ENCODE data around the gene RASEF. TPM values are rescaled to one million over a fixed set of nuclear protein-coding genes. Genes with fewer than 3 reads are reported as not detected.

RASEF gene
- total and polyA plus RNA-seq, 10 of the 15 experiments (the other 5 are each of a cell fraction or from before 2014, with no cell fraction given), result under 0.01 to 0.04 (median 0.01) TPM; not detected in 7

DNA sequence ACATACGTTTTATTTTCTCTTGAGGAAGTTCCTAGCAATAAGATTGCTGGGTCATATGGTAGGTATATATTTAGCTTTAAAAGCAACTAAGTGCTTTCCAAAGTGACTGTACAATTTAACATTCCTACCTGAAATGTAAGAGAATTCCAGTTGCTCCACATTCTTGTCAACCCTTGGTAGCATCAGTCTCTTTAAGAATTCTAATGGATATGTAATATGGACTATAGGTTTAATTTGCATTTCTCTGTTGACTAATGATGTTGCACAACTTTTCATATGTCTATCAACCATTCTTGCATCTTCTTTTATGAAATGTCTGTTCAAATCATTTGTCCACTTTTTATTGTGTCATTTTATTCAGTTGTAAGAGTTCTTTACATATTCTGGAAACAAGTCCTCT, 6.7 kb upstream of the RASEF start:
- ChIA-PET SMC1A (ENCODE audit: uncharacterized antibody, unreplicated experiment) (no interaction called here), POLR2A (no interaction called here), RAD21 (ENCODE audit: unreplicated experiment) (no interaction called here), CTCF (no interaction called here)
- Histone ChIP-seq H3K79me2 (ENCODE audit: control insufficient read depth, insufficient read depth, low read length) (no peaks in the 10 kb centered on the region), H3K9me3 (replicated peaks; ENCODE audit: control insufficient read depth, insufficient read depth, low read length) (no peaks in the 10 kb centered on the region), H3K4me1 (ENCODE audit: control insufficient read depth, insufficient read depth, low read length) (no peaks in the 10 kb centered on the region), H3K4me2 (ENCODE audit: control insufficient read depth, insufficient read depth) (no peak overlapping the region), H3K9ac (ENCODE audit: control insufficient read depth, insufficient read depth, low read length) (no peak overlapping the region), H2AFZ (ENCODE audit: control insufficient read depth, low read depth, low read length) (no peak overlapping the region), H3K4me3 (no peak overlapping the region), H3K36me3 (ENCODE audit: control insufficient read depth in 2 of 2, insufficient read depth in 2 of 2, low read length in 1 of 2) (no peaks in the 10 kb centered on the region), H4K20me1 (ENCODE audit: control insufficient read depth, insufficient read depth) (no peaks in the 10 kb centered on the region), H3K27me3 (replicated peaks in 1 of 2; ENCODE audit: control insufficient read depth in 2 of 2, insufficient read depth in 2 of 2, low read length in 1 of 2) (no peaks in the 10 kb centered on the region), H3K27ac (ENCODE audit: control insufficient read depth, insufficient read depth) (no peak overlapping the region)
- DNase-seq (ENCODE audit: low read depth, low spot score), result no peak
- no TSS peak for BruUV-seq (replicated peaks)
- ATAC-seq, result no peak
- no peak for FAIRE-seq
- in situ Hi-C loops (cut with MboI), result no loop called here
- 29% methylated on average over 1 of the region's 1 CpG for whole genome bisulfite sequencing (ENCODE audit: insufficient coverage, insufficient replicate concordance, low lambda C conversion rate, missing lambda C conversion rate)
- TF ChIP-seq, protein P1, sequence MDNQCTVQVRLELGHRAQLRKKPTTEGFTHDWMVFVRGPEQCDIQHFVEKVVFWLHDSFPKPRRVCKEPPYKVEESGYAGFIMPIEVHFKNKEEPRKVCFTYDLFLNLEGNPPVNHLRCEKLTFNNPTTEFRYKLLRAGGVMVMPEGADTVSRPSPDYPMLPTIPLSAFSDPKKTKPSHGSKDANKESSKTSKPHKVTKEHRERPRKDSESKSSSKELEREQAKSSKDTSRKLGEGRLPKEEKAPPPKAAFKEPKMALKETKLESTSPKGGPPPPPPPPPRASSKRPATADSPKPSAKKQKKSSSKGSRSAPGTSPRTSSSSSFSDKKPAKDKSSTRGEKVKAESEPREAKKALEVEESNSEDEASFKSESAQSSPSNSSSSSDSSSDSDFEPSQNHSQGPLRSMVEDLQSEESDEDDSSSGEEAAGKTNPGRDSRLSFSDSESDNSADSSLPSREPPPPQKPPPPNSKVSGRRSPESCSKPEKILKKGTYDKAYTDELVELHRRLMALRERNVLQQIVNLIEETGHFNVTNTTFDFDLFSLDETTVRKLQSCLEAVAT (IDR thresholded peaks at IDR 0.05), result no peak
- no peak for TF ChIP-seq CBFB (IDR thresholded peaks at IDR 0.05; ENCODE audit: low read depth)
- no peak for TF ChIP-seq CHD2 (IDR thresholded peaks at IDR 0.05; ENCODE audit: borderline replicate concordance, low read depth, low read length)
- no peak for TF ChIP-seq ZNF274 (IDR thresholded peaks at IDR 0.05; ENCODE audit: insufficient read depth, insufficient read length)
- TF ChIP-seq BRCA1 (IDR thresholded peaks at IDR 0.05; ENCODE audit: low read depth, low read length), result no peak
- TF ChIP-seq, protein P2, sequence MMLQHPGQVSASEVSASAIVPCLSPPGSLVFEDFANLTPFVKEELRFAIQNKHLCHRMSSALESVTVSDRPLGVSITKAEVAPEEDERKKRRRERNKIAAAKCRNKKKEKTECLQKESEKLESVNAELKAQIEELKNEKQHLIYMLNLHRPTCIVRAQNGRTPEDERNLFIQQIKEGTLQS (IDR thresholded peaks at IDR 0.05; ENCODE audit: borderline replicate concordance, extremely low read depth, low read depth, low read length), result no peak
- TF ChIP-seq, protein P3, sequence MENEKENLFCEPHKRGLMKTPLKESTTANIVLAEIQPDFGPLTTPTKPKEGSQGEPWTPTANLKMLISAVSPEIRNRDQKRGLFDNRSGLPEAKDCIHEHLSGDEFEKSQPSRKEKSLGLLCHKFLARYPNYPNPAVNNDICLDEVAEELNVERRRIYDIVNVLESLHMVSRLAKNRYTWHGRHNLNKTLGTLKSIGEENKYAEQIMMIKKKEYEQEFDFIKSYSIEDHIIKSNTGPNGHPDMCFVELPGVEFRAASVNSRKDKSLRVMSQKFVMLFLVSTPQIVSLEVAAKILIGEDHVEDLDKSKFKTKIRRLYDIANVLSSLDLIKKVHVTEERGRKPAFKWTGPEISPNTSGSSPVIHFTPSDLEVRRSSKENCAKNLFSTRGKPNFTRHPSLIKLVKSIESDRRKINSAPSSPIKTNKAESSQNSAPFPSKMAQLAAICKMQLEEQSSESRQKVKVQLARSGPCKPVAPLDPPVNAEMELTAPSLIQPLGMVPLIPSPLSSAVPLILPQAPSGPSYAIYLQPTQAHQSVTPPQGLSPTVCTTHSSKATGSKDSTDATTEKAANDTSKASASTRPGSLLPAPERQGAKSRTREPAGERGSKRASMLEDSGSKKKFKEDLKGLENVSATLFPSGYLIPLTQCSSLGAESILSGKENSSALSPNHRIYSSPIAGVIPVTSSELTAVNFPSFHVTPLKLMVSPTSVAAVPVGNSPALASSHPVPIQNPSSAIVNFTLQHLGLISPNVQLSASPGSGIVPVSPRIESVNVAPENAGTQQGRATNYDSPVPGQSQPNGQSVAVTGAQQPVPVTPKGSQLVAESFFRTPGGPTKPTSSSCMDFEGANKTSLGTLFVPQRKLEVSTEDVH (IDR thresholded peaks at IDR 0.05; ENCODE audit: low read depth, partially characterized antibody), result no peak
- TF ChIP-seq, protein P4, sequence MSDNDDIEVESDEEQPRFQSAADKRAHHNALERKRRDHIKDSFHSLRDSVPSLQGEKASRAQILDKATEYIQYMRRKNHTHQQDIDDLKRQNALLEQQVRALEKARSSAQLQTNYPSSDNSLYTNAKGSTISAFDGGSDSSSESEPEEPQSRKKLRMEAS (IDR thresholded peaks at IDR 0.05; ENCODE audit: low read depth, low read length), result no peak
- TF ChIP-seq, protein P5, sequence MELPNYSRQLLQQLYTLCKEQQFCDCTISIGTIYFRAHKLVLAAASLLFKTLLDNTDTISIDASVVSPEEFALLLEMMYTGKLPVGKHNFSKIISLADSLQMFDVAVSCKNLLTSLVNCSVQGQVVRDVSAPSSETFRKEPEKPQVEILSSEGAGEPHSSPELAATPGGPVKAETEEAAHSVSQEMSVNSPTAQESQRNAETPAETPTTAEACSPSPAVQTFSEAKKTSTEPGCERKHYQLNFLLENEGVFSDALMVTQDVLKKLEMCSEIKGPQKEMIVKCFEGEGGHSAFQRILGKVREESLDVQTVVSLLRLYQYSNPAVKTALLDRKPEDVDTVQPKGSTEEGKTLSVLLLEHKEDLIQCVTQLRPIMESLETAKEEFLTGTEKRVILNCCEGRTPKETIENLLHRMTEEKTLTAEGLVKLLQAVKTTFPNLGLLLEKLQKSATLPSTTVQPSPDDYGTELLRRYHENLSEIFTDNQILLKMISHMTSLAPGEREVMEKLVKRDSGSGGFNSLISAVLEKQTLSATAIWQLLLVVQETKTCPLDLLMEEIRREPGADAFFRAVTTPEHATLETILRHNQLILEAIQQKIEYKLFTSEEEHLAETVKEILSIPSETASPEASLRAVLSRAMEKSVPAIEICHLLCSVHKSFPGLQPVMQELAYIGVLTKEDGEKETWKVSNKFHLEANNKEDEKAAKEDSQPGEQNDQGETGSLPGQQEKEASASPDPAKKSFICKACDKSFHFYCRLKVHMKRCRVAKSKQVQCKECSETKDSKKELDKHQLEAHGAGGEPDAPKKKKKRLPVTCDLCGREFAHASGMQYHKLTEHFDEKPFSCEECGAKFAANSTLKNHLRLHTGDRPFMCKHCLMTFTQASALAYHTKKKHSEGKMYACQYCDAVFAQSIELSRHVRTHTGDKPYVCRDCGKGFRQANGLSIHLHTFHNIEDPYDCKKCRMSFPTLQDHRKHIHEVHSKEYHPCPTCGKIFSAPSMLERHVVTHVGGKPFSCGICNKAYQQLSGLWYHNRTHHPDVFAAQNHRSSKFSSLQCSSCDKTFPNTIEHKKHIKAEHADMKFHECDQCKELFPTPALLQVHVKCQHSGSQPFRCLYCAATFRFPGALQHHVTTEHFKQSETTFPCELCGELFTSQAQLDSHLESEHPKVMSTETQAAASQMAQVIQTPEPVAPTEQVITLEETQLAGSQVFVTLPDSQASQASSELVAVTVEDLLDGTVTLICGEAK (IDR thresholded peaks at IDR 0.05; ENCODE audit: borderline replicate concordance), result no peak
- TF ChIP-seq HDAC6 (IDR thresholded peaks at IDR 0.05; ENCODE audit: unreplicated experiment), result no peak
- no peak for TF ChIP-seq KLF5 (IDR thresholded peaks at IDR 0.05; ENCODE audit: partially characterized antibody)
- intact Hi-C loops (cut with micrococcal nuclease; ENCODE audit: unreplicated experiment), result no loop called here
